Neuronal stem cell (in vitro differentiated cells): ENCODE results near the gene TRIM52.

Experiments
- DNase-seq: peaks from one replicate; pipeline ENCODE4 v3.0.0-alpha.2; 2013; ENCODE audit warnings: low spot score
- H2AFZ ChIP-seq: one replicate; pipeline ENCODE4 v1.6.1; 2013; ENCODE audit warnings: mild to moderate bottlenecking, low read length, inconsistent platforms
- H2AK5ac ChIP-seq: 2 replicates; pipeline ENCODE4 v1.6.1; 2013; ENCODE audit warnings: low read depth, mild to moderate bottlenecking, inconsistent platforms, low read length, moderate library complexity, mixed read lengths
- H2BK120ac ChIP-seq: 2 replicates; pipeline ENCODE4 v1.6.1; 2013; ENCODE audit warnings: low read depth, mild to moderate bottlenecking, inconsistent platforms, low read length, moderate library complexity, mixed read lengths
- H2BK12ac ChIP-seq: one replicate; pipeline ENCODE4 v1.6.1; 2013; ENCODE audit warnings: low read length, inconsistent platforms
- H2BK15ac ChIP-seq: 2 replicates; pipeline ENCODE4 v1.6.1; 2013; ENCODE audit warnings: mild to moderate bottlenecking, low read length, inconsistent platforms, mixed read lengths
- H2BK5ac ChIP-seq: one replicate; pipeline ENCODE4 v1.6.1; 2013; ENCODE audit warnings: inconsistent platforms, mild to moderate bottlenecking, low read length, moderate library complexity
- H3K14ac ChIP-seq: one replicate; pipeline ENCODE4 v1.6.1; 2013; ENCODE audit warnings: low read length, inconsistent platforms
- H3K18ac ChIP-seq: 2 replicates; pipeline ENCODE4 v1.6.1; 2013; ENCODE audit warnings: low read length, inconsistent platforms
- H3K23ac ChIP-seq: 2 replicates; pipeline ENCODE4 v1.6.1; 2013; ENCODE audit warnings: low read depth, mild to moderate bottlenecking, mixed read lengths, low read length, inconsistent platforms; ENCODE audit not compliant: poor library complexity
- H3K27ac ChIP-seq: replicated peaks from 3 replicates; pipeline ENCODE4 v1.5.1; 2013; ENCODE audit warnings: low read length, inconsistent platforms
- H3K27me3 ChIP-seq, 3 experiments: 2 replicates each; pipeline ENCODE4 v1.6.1; 2013; ENCODE audit warnings: low read length in 3 of 3, mild to moderate bottlenecking in 2 of 3, inconsistent platforms in 1 of 3, low read depth in 1 of 3, mixed read lengths in 1 of 3, moderate library complexity in 1 of 3; ENCODE audit not compliant: control insufficient read depth in 3 of 3, insufficient read depth in 3 of 3
- H3K36me3 ChIP-seq, 2 donors: replicated peaks in 1 of 2; 2 replicates each; pipeline ENCODE4 v1.6.1; 2013; ENCODE audit warnings: low read length in 2 of 2; ENCODE audit not compliant: control insufficient read depth in 2 of 2, insufficient read depth in 2 of 2
- H3K4ac ChIP-seq: 2 replicates; pipeline ENCODE4 v1.6.1; 2013; ENCODE audit warnings: inconsistent platforms, mild to moderate bottlenecking, low read length, moderate library complexity
- H3K4me1 ChIP-seq, 2 donors: 1 replicate in 1 of 2; 2 replicates in 1 of 2; pipeline ENCODE4 v1.6.1; 2013; ENCODE audit warnings: low read length in 2 of 2, low read depth in 1 of 2; ENCODE audit not compliant: control insufficient read depth in 2 of 2, insufficient read depth in 1 of 2
- H3K4me2 ChIP-seq: one replicate; pipeline ENCODE4 v1.6.1; 2013; ENCODE audit warnings: mild to moderate bottlenecking, low read length, inconsistent platforms; ENCODE audit not compliant: insufficient read depth, poor library complexity, severe bottlenecking
- H3K4me3 ChIP-seq, 2 donors: 2 replicates each; pipeline ENCODE4 v1.5.1; 2013; ENCODE audit warnings: low read length in 2 of 2, mild to moderate bottlenecking in 2 of 2, inconsistent platforms in 1 of 2, moderate library complexity in 1 of 2
- H3K79me1 ChIP-seq: one replicate; pipeline ENCODE4 v1.6.1; 2013; ENCODE audit warnings: low read depth, mild to moderate bottlenecking, inconsistent platforms, low read length, moderate library complexity
- H3K9ac ChIP-seq: one replicate; pipeline ENCODE4 v1.6.1; 2013; ENCODE audit warnings: mild to moderate bottlenecking, low read depth, low read length, inconsistent platforms; ENCODE audit not compliant: poor library complexity
- H3K9me3 ChIP-seq, 2 donors: replicated peaks in 1 of 2; 2 replicates each; pipeline versions ENCODE3 to v1.6.1; 2013; ENCODE audit warnings: low read length in 2 of 2, mild to moderate bottlenecking in 2 of 2, inconsistent platforms in 1 of 2, low read depth in 1 of 2, mixed read lengths in 1 of 2, moderate library complexity in 1 of 2; ENCODE audit not compliant: control insufficient read depth in 2 of 2, insufficient read depth in 1 of 2
- H4K8ac ChIP-seq: one replicate; pipeline ENCODE4 v1.6.1; 2013; ENCODE audit warnings: low read depth, mild to moderate bottlenecking, inconsistent platforms, low read length, moderate library complexity
- H4K91ac ChIP-seq: one replicate; pipeline ENCODE4 v1.6.1; 2013; ENCODE audit warnings: low read length, low read depth, mild to moderate bottlenecking, inconsistent platforms; ENCODE audit not compliant: poor library complexity
- WGBS, 2 donors: extraction: QIAGEN DNeasy Blood & Tissue Kit; methylation state at CpG; one replicate each; pipeline ENCODE4 v1.1.7; 2013; ENCODE audit warnings: missing lambda C conversion rate in 2 of 2, mixed read lengths in 1 of 2; ENCODE audit not compliant: insufficient read length in 2 of 2, insufficient replicate concordance in 1 of 2; ENCODE audit errors: extremely low coverage in 2 of 2; 5-methylcytosine and 5-hydroxymethylcytosine counted together

TRIM52 gene

GRCh38 chr5:181207960-181208253, 53.0 kb downstream of the TRIM52 start:
- H2BK12ac ChIP-seq: no peak overlapping the region
- no peaks in the 10 kb centered on the region for H3K79me1 ChIP-seq
- WGBS, 2 donors: no CpG with 5 or more reads among the region's 3 CpGs
- H3K9me3 ChIP-seq: no peaks in the 10 kb centered on the region
- no peak overlapping the region for H3K27ac ChIP-seq
- H3K23ac ChIP-seq: no peak overlapping the region
- DNase-seq: no peak
- no peak overlapping the region for H3K4ac ChIP-seq
- H2AK5ac ChIP-seq: no peak overlapping the region
- H3K9ac ChIP-seq: no peak overlapping the region
- peak overlapping the region in 1 of 2 donors; percentile 59 for H3K4me3 ChIP-seq
- H2AFZ ChIP-seq: no peak overlapping the region
- no peak overlapping the region for H2BK15ac ChIP-seq
- H3K4me2 ChIP-seq: no peak overlapping the region
- no peak overlapping the region for H4K91ac ChIP-seq
- peaks cover 14 to 39% (median 37%) of the 10 kb centered on the region in 3 experiments for H3K27me3 ChIP-seq
- H3K14ac ChIP-seq: no peak overlapping the region
- H3K4me1 ChIP-seq: peaks cover 2 to 5% of the 10 kb centered on the region in 2 donors
- no peak overlapping the region for H2BK120ac ChIP-seq
- no peak overlapping the region for H4K8ac ChIP-seq
- H3K36me3 ChIP-seq: no peaks in the 10 kb centered on the region
- H3K18ac ChIP-seq: no peak overlapping the region
- H2BK5ac ChIP-seq: no peak overlapping the region

GRCh38 chr5:181207214-181207959, 53.6 kb downstream of the TRIM52 start:
- peak overlapping the region; percentile 64 for H3K18ac ChIP-seq
- H3K4me3 ChIP-seq: peak overlapping the region; percentile 59 to 92
- H3K36me3 ChIP-seq: no peaks in the 10 kb centered on the region
- no peak overlapping the region for H2AK5ac ChIP-seq
- H4K8ac ChIP-seq: no peak overlapping the region
- peaks cover 2 to 5% of the 10 kb centered on the region in 2 donors for H3K4me1 ChIP-seq
- no peak overlapping the region for H2BK12ac ChIP-seq
- H3K14ac ChIP-seq: no peak overlapping the region
- no peak overlapping the region for H2BK5ac ChIP-seq
- no peak overlapping the region for H4K91ac ChIP-seq
- no peaks in the 10 kb centered on the region for H3K9me3 ChIP-seq
- no peaks in the 10 kb centered on the region for H3K79me1 ChIP-seq
- peak overlapping the region; percentile 89 for H2AFZ ChIP-seq
- H2BK15ac ChIP-seq: no peak overlapping the region
- DNase-seq: peak; percentile 66
- peaks cover 14 to 39% (median 35%) of the 10 kb centered on the region in 3 experiments for H3K27me3 ChIP-seq
- H3K9ac ChIP-seq: peak overlapping the region; percentile 81
- no peak overlapping the region for H3K4ac ChIP-seq
- no CpG with 5 or more reads among the region's 36 CpGs for WGBS, 2 donors
- no peak overlapping the region for H3K23ac ChIP-seq
- H3K4me2 ChIP-seq: peak overlapping the region; percentile 47
- H2BK120ac ChIP-seq: no peak overlapping the region
- H3K27ac ChIP-seq: no peak overlapping the region

GRCh38 chr5:181205761-181206649, 54.9 kb downstream of the TRIM52 start:
- peak overlapping the region; percentile 93 for H3K4me2 ChIP-seq
- no peak overlapping the region for H2AK5ac ChIP-seq
- H4K91ac ChIP-seq: no peak overlapping the region
- H4K8ac ChIP-seq: no peak overlapping the region
- peak overlapping the region; percentile 34 for H3K23ac ChIP-seq
- H2BK15ac ChIP-seq: no peak overlapping the region
- no peak overlapping the region for H2BK120ac ChIP-seq
- H3K27ac ChIP-seq: no peak overlapping the region
- H3K4ac ChIP-seq: no peak overlapping the region
- H3K9me3 ChIP-seq: no peaks in the 10 kb centered on the region
- H2AFZ ChIP-seq: peak overlapping the region; percentile 87
- no peak overlapping the region for H3K14ac ChIP-seq
- no peak overlapping the region for H2BK5ac ChIP-seq
- no peaks in the 10 kb centered on the region for H3K36me3 ChIP-seq
- peak overlapping the region; percentile 59 to 80 for H3K4me3 ChIP-seq
- WGBS, 2 donors: no CpG with 5 or more reads among the region's 37 CpGs
- H2BK12ac ChIP-seq: no peak overlapping the region
- H3K27me3 ChIP-seq: peaks cover 14 to 42% (median 42%) of the 10 kb centered on the region in 3 experiments
- H3K18ac ChIP-seq: peak overlapping the region; percentile 90
- H3K4me1 ChIP-seq: peaks cover 2 to 5% of the 10 kb centered on the region in 2 donors
- no peaks in the 10 kb centered on the region for H3K79me1 ChIP-seq
- peak overlapping the region; percentile 53 for H3K9ac ChIP-seq
- no peak for DNase-seq
